ENCODE data around the gene ARSJ.

DNA sequence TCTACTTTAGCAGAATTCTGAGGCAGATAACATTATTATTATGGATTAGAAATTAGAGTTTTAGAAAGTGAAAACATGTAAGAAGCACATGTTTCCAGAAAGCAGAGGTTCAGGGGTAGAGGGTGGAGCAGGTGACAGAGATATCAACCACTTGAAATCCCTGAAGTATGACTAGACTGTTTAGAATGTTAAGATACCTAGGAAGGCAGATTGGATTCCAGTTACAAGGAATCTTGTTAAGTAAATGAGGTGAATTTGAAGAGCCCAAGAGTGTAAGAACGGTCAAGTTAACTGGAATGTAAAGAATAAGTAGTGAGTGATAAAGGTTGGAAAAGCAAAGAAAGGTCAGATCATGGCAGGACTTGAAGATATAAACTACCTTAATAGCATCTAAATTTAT is 37.6 kb downstream of the ARSJ start:
- no peak for TF ChIP-seq FOXM1 (IDR thresholded peaks at IDR 0.05; ENCODE audit: borderline replicate concordance)
- TF ChIP-seq SP1 (IDR thresholded peaks at IDR 0.05) = no peak
- TF ChIP-seq CTBP1 (IDR thresholded peaks at IDR 0.05; ENCODE audit: borderline replicate concordance) = no peak
- TF ChIP-seq, protein P1, sequence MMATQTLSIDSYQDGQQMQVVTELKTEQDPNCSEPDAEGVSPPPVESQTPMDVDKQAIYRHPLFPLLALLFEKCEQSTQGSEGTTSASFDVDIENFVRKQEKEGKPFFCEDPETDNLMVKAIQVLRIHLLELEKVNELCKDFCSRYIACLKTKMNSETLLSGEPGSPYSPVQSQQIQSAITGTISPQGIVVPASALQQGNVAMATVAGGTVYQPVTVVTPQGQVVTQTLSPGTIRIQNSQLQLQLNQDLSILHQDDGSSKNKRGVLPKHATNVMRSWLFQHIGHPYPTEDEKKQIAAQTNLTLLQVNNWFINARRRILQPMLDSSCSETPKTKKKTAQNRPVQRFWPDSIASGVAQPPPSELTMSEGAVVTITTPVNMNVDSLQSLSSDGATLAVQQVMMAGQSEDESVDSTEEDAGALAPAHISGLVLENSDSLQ (IDR thresholded peaks at IDR 0.05) = no peak
- TF ChIP-seq ARNT (IDR thresholded peaks at IDR 0.05) = no peak
- no peak for TF ChIP-seq FOXK2 (IDR thresholded peaks at IDR 0.05)
- TF ChIP-seq SUZ12 (IDR thresholded peaks at IDR 0.05) = no peak
